Lower lobe of right lung (tissue), 2 donors: Measurements from ENCODE around the gene ABI3BP. TPM values are rescaled to one million over a fixed set of nuclear protein-coding genes. Genes with fewer than 3 reads are reported as not detected.
"Not testable (repeated sequence)": the region's sequence is repeated elsewhere in the genome, so short reads cannot be mapped to it uniquely, and the experiment has no call there.

Experiments
- ATAC-seq, 2 donors: fragments of 200-7000 bp; cut with Tn5 transposase; one replicate each; pipeline ENCODE4 v1.9.1; 2020 to 2022; ENCODE audit warnings: mild to moderate bottlenecking in 2 of 2, moderate library complexity in 2 of 2
- DNase-seq: peaks from one replicate; pipeline ENCODE4 v3.0.0-alpha.2; 2020
- H3K27ac ChIP-seq: fragments of 200-600 bp; one replicate; pipeline ENCODE4 v1.8.0; 2022
- H3K27me3 ChIP-seq: fragments of 200-600 bp; one replicate; pipeline ENCODE4 v1.8.0; 2022; ENCODE audit warnings: low read depth
- H3K36me3 ChIP-seq: fragments of 200-600 bp; one replicate; pipeline ENCODE4 v1.8.0; 2022; ENCODE audit warnings: mild to moderate bottlenecking
- H3K4me1 ChIP-seq: fragments of 200-600 bp; one replicate; pipeline ENCODE4 v1.8.0; 2022
- H3K4me3 ChIP-seq: fragments of 200-600 bp; one replicate; pipeline ENCODE4 v1.8.0; 2022; ENCODE audit warnings: mild to moderate bottlenecking
- H3K9me3 ChIP-seq: fragments of 200-600 bp; one replicate; pipeline ENCODE4 v1.8.0; 2022
- CTCF ChIP-seq: fragments of 200-600 bp; IDR thresholded peaks from one replicate; pipeline ENCODE4 v1.8.0; 2022; ENCODE audit warnings: antibody characterized with exemption, mild to moderate bottlenecking
- intact Hi-C: fragments of 100-400 bp; cut with DNase I; formaldehyde crosslinking; loops from one replicate; pipeline ENCODE4 v1.11.0; 2022
- total RNA-seq: library from RNA; stranded (reverse); fragmentation: NEBNext Ultra II Directional; extraction: Animal tissue kit (Norgen Biotek cat#: 25700); gene quantifications from one replicate; pipeline ENCODE4 v1.2.1, GENCODE V29; 2021
- donor health status: DM: no; HTN: yes; CAD: no; lungs with severe emphysema.

The ABI3BP gene
- total RNA-seq, 1 donor from 2014 or later: 108 TPM

DNA sequence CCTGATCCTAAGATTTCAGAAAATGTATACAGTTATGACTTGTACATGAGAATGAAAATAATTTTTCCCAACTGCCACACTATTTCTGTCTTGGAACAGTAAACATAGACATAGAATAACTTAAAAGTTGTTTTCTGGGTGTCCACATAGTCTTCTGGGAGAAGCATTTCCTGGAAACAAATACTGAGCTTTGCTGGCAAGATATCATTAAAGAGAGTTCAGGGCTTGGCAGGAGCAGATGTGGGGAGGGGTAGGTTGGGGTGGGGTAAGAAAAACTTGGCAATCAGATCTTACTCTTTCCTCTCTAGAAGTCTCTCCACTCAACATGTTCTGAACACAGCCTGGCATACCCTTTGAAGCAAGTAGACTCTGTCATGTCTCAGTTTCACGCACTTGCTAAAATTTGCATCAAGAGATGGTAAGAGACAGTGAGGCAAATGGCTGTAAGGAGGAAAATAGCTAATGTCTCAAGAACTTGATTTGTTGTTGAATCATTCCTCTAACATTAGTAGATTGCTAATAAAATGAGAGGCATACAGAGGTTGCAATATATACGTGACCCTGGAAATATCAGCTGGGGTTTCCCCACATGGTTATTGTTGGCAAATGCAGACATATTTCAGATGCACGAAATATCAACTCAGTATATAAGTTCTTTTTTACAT is 27.3 kb upstream of the ABI3BP start:
- ATAC-seq: no peak
- H3K9me3 ChIP-seq: no peaks in the 10 kb centered on the region
- no peaks in the 10 kb centered on the region for H3K4me1 ChIP-seq
- no peak for TF ChIP-seq CTCF
- no peak overlapping the region for H3K27ac ChIP-seq
- no peak overlapping the region for H3K4me3 ChIP-seq
- no peaks in the 10 kb centered on the region for H3K27me3 ChIP-seq
- intact Hi-C loops: no loop called here
- DNase-seq: no peak
- no peaks in the 10 kb centered on the region for H3K36me3 ChIP-seq

DNA sequence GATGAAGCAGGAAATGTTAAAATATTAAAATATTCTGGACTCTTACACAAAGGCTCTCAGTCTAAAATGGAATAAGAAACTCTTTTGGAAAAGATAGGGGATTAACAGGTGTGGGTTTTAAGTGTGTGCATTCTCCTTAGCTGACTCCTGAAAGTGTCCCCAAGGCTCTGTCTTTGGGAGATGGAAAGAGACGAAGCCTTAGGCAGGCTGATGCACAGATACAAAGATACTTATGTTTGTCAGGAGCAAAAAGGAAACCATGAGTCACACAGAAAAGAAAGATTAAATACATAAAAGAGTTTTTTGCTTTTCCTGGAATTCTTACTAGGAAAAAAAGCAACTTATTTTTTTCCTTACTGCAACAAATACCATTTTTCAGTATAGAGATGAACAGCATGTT is 23.8 kb upstream of the ABI3BP start:
- no peaks in the 10 kb centered on the region for H3K4me1 ChIP-seq
- DNase-seq (no peak), ATAC-seq (no peak)
- H3K4me3 ChIP-seq: no peak overlapping the region
- no peaks in the 10 kb centered on the region for H3K27me3 ChIP-seq
- no peaks in the 10 kb centered on the region for H3K36me3 ChIP-seq
- peaks cover 4% of the 10 kb centered on the region for H3K9me3 ChIP-seq
- TF ChIP-seq CTCF: no peak
- intact Hi-C loops: no loop called here
- no peak overlapping the region for H3K27ac ChIP-seq

- intact Hi-C loops, H3K27ac ChIP-seq, H3K36me3 ChIP-seq, H3K9me3 ChIP-seq, ATAC-seq, H3K27me3 ChIP-seq, DNase-seq, H3K4me1 ChIP-seq, H3K4me3 ChIP-seq: not testable (repeated sequence)
Observed at GRCh38 chr3:101012312-101012711, 19.1 kb upstream of the ABI3BP start.

GRCh38 chr3:101011136-101011535 is 17.9 kb upstream of the ABI3BP start:
- Histone ChIP-seq H3K4me1 (no peaks in the 10 kb centered on the region), H3K9me3 (peaks cover 4% of the 10 kb centered on the region), H3K4me3 (no peak overlapping the region), H3K36me3 (no peaks in the 10 kb centered on the region), H3K27ac (no peak overlapping the region), H3K27me3 (no peaks in the 10 kb centered on the region)
- DNase-seq (no peak), ATAC-seq (no peak)
- intact Hi-C loops: no loop called here
- no peak for TF ChIP-seq CTCF

DNA sequence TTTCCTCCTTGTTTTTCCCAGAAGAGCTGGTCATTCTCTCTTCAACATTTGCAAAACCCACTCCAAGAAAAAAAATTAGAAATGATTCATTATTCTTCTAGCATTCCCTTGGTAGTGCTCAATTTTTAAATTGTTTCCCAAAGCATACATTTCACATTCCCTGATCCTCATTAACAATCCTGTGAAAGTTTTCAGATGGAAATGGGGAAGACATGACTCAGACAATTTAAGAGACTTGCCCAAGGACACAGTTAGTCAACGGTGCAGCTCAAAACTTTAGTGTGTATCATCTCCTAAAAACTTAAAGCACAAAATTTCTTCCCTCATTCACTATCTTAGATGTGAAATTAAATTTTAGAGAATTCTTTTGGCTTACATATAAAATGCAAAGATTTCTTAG is 17.1 kb upstream of the ABI3BP start:
- H3K36me3 ChIP-seq: no peaks in the 10 kb centered on the region
- H3K27ac ChIP-seq: no peak overlapping the region
- ATAC-seq: no peak
- peaks cover 4% of the 10 kb centered on the region for H3K9me3 ChIP-seq
- H3K4me1 ChIP-seq: no peaks in the 10 kb centered on the region
- no peak overlapping the region for H3K4me3 ChIP-seq
- no peak for DNase-seq
- no peak for TF ChIP-seq CTCF
- no peaks in the 10 kb centered on the region for H3K27me3 ChIP-seq
- intact Hi-C loops: no loop called here

DNA sequence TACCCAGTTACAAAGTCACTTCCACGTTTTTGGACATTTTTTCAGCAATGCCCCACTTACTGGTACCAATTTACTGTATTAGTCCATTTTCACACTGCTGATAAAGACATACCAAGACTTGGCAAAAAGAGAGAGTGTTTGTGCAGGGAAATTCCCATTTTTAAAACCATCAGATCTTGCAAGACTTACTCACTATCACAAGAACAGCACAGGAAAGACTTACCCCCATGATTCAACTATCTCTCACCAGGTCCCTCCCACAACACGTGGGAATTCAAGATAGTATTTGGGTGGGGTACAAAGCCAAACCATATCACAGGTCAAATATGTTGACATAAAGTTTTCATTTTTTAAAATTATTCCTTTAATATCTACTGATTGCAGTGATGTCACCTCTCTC is 16.2 kb upstream of the ABI3BP start:
- TF ChIP-seq CTCF: no peak
- intact Hi-C loops: no loop called here
- Histone ChIP-seq H3K9me3 (peaks cover 4% of the 10 kb centered on the region), H3K36me3 (no peaks in the 10 kb centered on the region), H3K27me3 (no peaks in the 10 kb centered on the region), H3K4me1 (no peaks in the 10 kb centered on the region), H3K27ac (no peak overlapping the region), H3K4me3 (no peak overlapping the region)
- no peak for DNase-seq
- ATAC-seq: no peak
